GM12878 (cell line): ENCODE results near the gene RIPK4. TPM values are rescaled to one million over a fixed set of nuclear protein-coding genes. Genes with fewer than 3 reads are reported as not detected.

Experiments used
- BRCA1 ChIP-seq: IDR thresholded peaks from 2 replicates; pipeline ENCODE4 v1.6.1; 2011; ENCODE audit warnings: low read depth, low read length, improper control_type of control experiment
- CEBPB ChIP-seq, 2 experiments: fragments of 150-350 bp in 1 of 2; IDR thresholded peaks; 2 replicates each; pipeline ENCODE4 v1.6.1; 2012 to 2014; ENCODE audit warnings: low read depth in 2 of 2, low read length in 2 of 2, borderline replicate concordance in 1 of 2, inconsistent platforms in 1 of 2
- CEBPZ ChIP-seq: fragments of 150-350 bp; IDR thresholded peaks from 2 replicates; pipeline ENCODE4 v1.6.1; 2016; ENCODE audit warnings: low read depth, low read length
- HDAC2 ChIP-seq: fragments of 200-600 bp; sonication (generic); IDR thresholded peaks from 2 replicates; pipeline ENCODE4 v1.6.1; 2017
- KAT2A ChIP-seq: conservative IDR thresholded peaks from 2 replicates; pipeline ENCODE4 v1.6.1; 2011; ENCODE audit warnings: low read depth, low read length; ENCODE audit not compliant: control insufficient read depth
- MEF2A ChIP-seq: IDR thresholded peaks from 2 replicates; pipeline ENCODE4 v1.6.1; 2011; ENCODE audit warnings: low read depth, mild to moderate bottlenecking, low read length, moderate library complexity; ENCODE audit not compliant: insufficient read depth
- NBN ChIP-seq: fragments of 450-650 bp; IDR thresholded peaks from 2 replicates; pipeline ENCODE4 v1.6.1; 2016
- NFXL1 ChIP-seq: fragments of 450-650 bp; IDR thresholded peaks from 2 replicates; pipeline ENCODE4 v1.6.1; 2017; ENCODE audit warnings: antibody characterized with exemption, mild to moderate bottlenecking, borderline replicate concordance
- SUPT20H ChIP-seq: IDR thresholded peaks from 2 replicates; pipeline ENCODE4 v1.6.1; 2011; ENCODE audit warnings: low read depth, mild to moderate bottlenecking, low read length, moderate library complexity, borderline replicate concordance; ENCODE audit not compliant: control insufficient read depth
- TCF12 ChIP-seq: IDR thresholded peaks from 2 replicates; pipeline ENCODE4 v1.6.1; 2011; ENCODE audit warnings: low read depth, mild to moderate bottlenecking, low read length
- USF2 ChIP-seq: IDR thresholded peaks from 2 replicates; pipeline ENCODE4 v1.6.1; 2011; ENCODE audit warnings: low read depth, low read length, improper control_type of control experiment, borderline replicate concordance
- ZBED1 ChIP-seq: IDR thresholded peaks from 2 replicates; pipeline ENCODE4 v1.6.1; 2016; ENCODE audit warnings: borderline replicate concordance
- polyA plus RNA-seq, 11 experiments: library from polyadenylated mRNA; depleted of rRNA in 4 of 11; unstranded in 6 of 11; stranded (reverse) in 5 of 11; fragments of >200 nt; fragmentation: Nextera tagmentation in 4 of 11; fragmentation: Illumina TruSeq in 1 of 11; extraction: Ambion mirVana in 4 of 11; extraction: Trizol in 1 of 11; gene quantifications; 1 replicate in 1 of 11; 2 replicates in 10 of 11; pipeline versions ENCODE4 v1.2.1 to v1.2.3, GENCODE V29; 2011 to 2016; ENCODE audit warnings: inconsistent platforms in 2 of 11, missing spikeins in 2 of 11, low read depth in 1 of 11
- total RNA-seq, 4 experiments: library from RNA; depleted of rRNA in 3 of 4; stranded (reverse); fragments of >200 nt in 3 of 4; fragmentation: Illumina TruSeq in 1 of 4; extraction: Trizol in 1 of 4; gene quantifications; 2 replicates each; pipeline versions ENCODE4 v1.2.1 to v1.2.3, GENCODE V29; 2013 to 2021

Gene RIPK4
- total and polyA plus RNA-seq, 10 of the 15 experiments (the other 5 are each of a cell fraction or from before 2014, with no cell fraction given): 0.05 TPM; not detected in 9

- TF ChIP-seq USF2 (no peak), SUPT20H (no peak), KAT2A (no peak), TCF12 (no peak), BRCA1 (no peak), ZBED1 (no peak), HDAC2 (no peak), NFXL1 (no peak), CEBPZ (no peak), NBN (no peak), MEF2A (no peak), CEBPB (IDR thresholded peaks at IDR 0.05; ENCODE audit: borderline replicate concordance in 1 of 2, low read depth in 2 of 2, low read length in 2 of 2) (no peak)
Observed at GRCh38 chr21:41801321-41802197, 34.7 kb upstream of the RIPK4 start (continued).
